ACC112 (cell line): Measurements from ENCODE around the gene GON4L.
"Not testable (repeated sequence)": the region's sequence is repeated elsewhere in the genome, so short reads cannot be mapped to it uniquely, and the experiment has no call there.

ENCODE experiments used
- H2AFZ ChIP-seq: fragments of 200-600 bp; sonication (generic); one replicate; pipeline ENCODE4 v1.6.0; 2017; ENCODE audit warnings: antibody characterized with exemption, low read length; ENCODE audit not compliant: unreplicated experiment
- H3K27ac ChIP-seq: fragments of 200-600 bp; sonication (generic); 2 replicates; pipeline ENCODE4 v1.5.1; 2014; ENCODE audit warnings: low read depth, mild to moderate bottlenecking, antibody characterized with exemption, low read length, moderate library complexity
- H3K27me3 ChIP-seq: fragments of 200-600 bp; sonication (generic); 2 replicates; pipeline ENCODE4 v1.6.1; 2014; ENCODE audit warnings: mild to moderate bottlenecking, antibody characterized with exemption, low read length, moderate library complexity, mixed read lengths; ENCODE audit not compliant: insufficient read depth
- H3K36me3 ChIP-seq: fragments of 200-600 bp; sonication (generic); 2 replicates; pipeline ENCODE4 v1.6.1; 2016; ENCODE audit warnings: mild to moderate bottlenecking, antibody characterized with exemption, low read length, moderate library complexity, mixed read lengths; ENCODE audit not compliant: insufficient read depth
- H3K4me1 ChIP-seq: fragments of 200-600 bp; sonication (generic); one replicate; pipeline ENCODE4 v1.6.1; 2016; ENCODE audit warnings: low read length, mixed read lengths; ENCODE audit not compliant: insufficient read depth, unreplicated experiment, control insufficient read depth
- H3K4me3 ChIP-seq: fragments of 200-600 bp; sonication (generic); 2 replicates; pipeline ENCODE4 v1.5.1; 2014; ENCODE audit warnings: mild to moderate bottlenecking, low read depth, low read length
- H3K79me2 ChIP-seq: fragments of 200-600 bp; sonication (generic); one replicate; pipeline ENCODE4 v1.6.0; 2016; ENCODE audit warnings: low read length; ENCODE audit not compliant: control insufficient read depth, unreplicated experiment, insufficient read depth

Gene GON4L

GRCh38 chr1:155748141-155748540 lies 108.9 kb downstream of the GON4L start:
- not testable (repeated sequence) for H3K4me3 ChIP-seq, H3K27me3 ChIP-seq, H3K79me2 ChIP-seq, H3K36me3 ChIP-seq, H2AFZ ChIP-seq
- H3K27ac ChIP-seq, result peak overlapping the region; percentile 74; the same call in 1 of the 2 replicates
- H3K4me1 ChIP-seq, result peaks cover 15% of the 10 kb centered on the region

GRCh38 chr1:155747586-155747985 lies 109.4 kb downstream of the GON4L start:
- not testable (repeated sequence) for H2AFZ ChIP-seq, H3K4me3 ChIP-seq, H3K36me3 ChIP-seq, H3K27me3 ChIP-seq, H3K27ac ChIP-seq, H3K79me2 ChIP-seq
- H3K4me1 ChIP-seq, result peaks cover 15% of the 10 kb centered on the region

DNA sequence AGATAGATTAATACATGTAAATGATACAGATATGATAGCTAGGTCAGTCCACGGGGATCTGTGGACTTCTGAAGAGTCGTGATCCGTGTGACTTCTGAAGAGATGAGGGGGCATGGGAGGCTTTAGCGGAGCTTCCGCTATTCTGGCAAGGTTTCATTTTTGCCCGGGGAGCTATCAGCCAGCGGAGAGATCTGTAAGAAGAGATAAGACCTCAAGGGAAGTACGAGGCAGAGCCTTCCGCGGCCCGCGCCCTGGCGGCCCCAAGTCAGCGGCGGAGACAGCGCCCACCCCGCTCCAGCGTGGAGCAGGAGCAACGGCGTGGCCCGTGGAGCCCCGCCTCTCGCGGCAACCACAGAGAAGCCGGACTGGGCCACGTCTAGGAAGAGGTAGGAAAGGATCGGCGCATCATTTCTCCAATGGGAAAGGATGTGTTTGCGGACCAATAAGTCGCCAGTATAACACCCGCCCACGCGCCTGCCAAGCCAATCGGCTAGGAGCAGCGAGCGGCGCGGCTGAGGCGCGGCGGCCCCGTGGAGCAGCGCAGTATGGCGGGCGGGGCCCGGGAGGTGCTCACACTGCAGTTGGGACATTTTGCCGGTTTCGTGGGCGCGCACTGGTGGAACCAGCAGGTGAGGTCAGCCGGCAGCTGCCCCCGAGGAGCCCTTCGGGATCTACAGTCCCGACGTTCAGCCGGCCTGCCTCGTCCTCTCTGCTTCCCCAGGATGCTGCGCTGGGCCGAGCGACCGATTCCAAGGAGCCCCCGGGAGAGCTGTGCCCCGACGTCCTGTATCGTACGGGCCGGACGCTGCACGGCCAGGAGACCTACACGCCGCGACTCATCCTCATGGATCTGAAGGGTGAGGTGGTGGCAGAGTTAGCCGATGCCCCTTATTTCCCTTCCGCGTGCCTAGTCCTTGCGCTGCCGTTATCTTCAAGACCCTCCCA lies 111.5 kb downstream of the GON4L start:
- H2AFZ ChIP-seq, result peak overlapping the region; percentile 97

GRCh38 chr1:155744711-155745283 lies 112.2 kb downstream of the GON4L start:
- peak overlapping the region; percentile 66 for H3K27ac ChIP-seq
- peak overlapping the region; percentile 95 for H3K4me3 ChIP-seq
- H2AFZ ChIP-seq, result peak overlapping the region; percentile 97
- H3K27me3 ChIP-seq, result no peaks in the 10 kb centered on the region
- no peaks in the 10 kb centered on the region for H3K79me2 ChIP-seq
- H3K36me3 ChIP-seq, result no peaks in the 10 kb centered on the region
- peaks cover 15% of the 10 kb centered on the region for H3K4me1 ChIP-seq

More for the DNA sequence above, 111.5 kb downstream of the GON4L start:
- H3K79me2 ChIP-seq, H3K36me3 ChIP-seq, H3K27me3 ChIP-seq: not testable (repeated sequence)
- H3K4me1 ChIP-seq, result peaks cover 15% of the 10 kb centered on the region
- peak overlapping the region; percentile 66 for H3K27ac ChIP-seq
- peak overlapping the region; percentile 95 for H3K4me3 ChIP-seq

- Histone ChIP-seq H3K27ac (no peak overlapping the region), H2AFZ (no peak overlapping the region), H3K4me1 (peaks cover 3% of the 10 kb centered on the region), H3K79me2 (no peaks in the 10 kb centered on the region), H3K27me3 (no peaks in the 10 kb centered on the region), H3K4me3 (no peak overlapping the region), H3K36me3 (no peaks in the 10 kb centered on the region)
These were observed 115.1 kb downstream of the GON4L start for GRCh38 chr1:155741908-155742307.

- Histone ChIP-seq H3K36me3 (0 out of 2 replicates have a peak, but pooled peaks cover 8% of the 10 kb centered on the region), H3K27ac (no peak overlapping the region), H3K4me1 (peaks cover 3% of the 10 kb centered on the region), H3K4me3 (no peak overlapping the region), H3K27me3 (no peaks in the 10 kb centered on the region), H2AFZ (no peak overlapping the region), H3K79me2 (no peaks in the 10 kb centered on the region)
These were observed 116.0 kb downstream of the GON4L start for GRCh38 chr1:155740995-155741394.

GRCh38 chr1:155729031-155729898 lies 127.7 kb downstream of the GON4L start:
- Histone ChIP-seq H3K36me3 (peaks cover 6% of the 10 kb centered on the region; the same call in 1 of the 2 replicates), H3K27me3 (no peaks in the 10 kb centered on the region), H2AFZ (no peak overlapping the region), H3K79me2 (no peaks in the 10 kb centered on the region), H3K4me3 (no peak overlapping the region), H3K27ac (no peak overlapping the region), H3K4me1 (no peaks in the 10 kb centered on the region)

DNA sequence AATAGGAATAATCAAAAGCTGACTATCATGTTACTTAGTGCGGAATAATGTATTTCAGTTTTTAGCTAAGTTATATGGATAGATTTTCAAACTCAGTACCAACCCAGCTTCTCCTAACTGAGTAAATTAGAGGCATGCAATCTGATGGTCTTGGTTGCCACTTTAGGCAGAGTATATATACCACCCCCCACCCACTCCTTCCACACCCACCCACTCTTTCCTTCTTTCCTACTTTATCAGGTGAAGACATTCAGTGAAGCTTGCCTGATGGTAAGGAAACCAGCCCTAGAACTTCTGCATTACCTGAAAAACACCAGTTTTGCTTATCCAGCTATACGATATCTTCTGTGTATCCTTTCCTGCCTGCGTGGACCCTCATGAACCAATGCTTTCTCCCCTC lies 131.9 kb downstream of the GON4L start:
- H3K36me3 ChIP-seq, result peaks cover 5% of the 10 kb centered on the region
- H3K4me3 ChIP-seq, result no peak overlapping the region
- no peaks in the 10 kb centered on the region for H3K4me1 ChIP-seq
- no peaks in the 10 kb centered on the region for H3K79me2 ChIP-seq
- H3K27me3 ChIP-seq, result no peaks in the 10 kb centered on the region
- no peak overlapping the region for H2AFZ ChIP-seq
- H3K27ac ChIP-seq, result no peak overlapping the region

- H3K4me3 ChIP-seq, result no peak overlapping the region
- no peaks in the 10 kb centered on the region for H3K4me1 ChIP-seq
- no peak overlapping the region for H3K27ac ChIP-seq
- H3K27me3 ChIP-seq, result no peaks in the 10 kb centered on the region
- no peaks in the 10 kb centered on the region for H3K79me2 ChIP-seq
- peaks cover 14% of the 10 kb centered on the region for H3K36me3 ChIP-seq
- H2AFZ ChIP-seq, result no peak overlapping the region
These were observed 137.3 kb downstream of the GON4L start for GRCh38 chr1:155719703-155720102.

GRCh38 chr1:155718524-155719115 lies 138.4 kb downstream of the GON4L start:
- H3K79me2 ChIP-seq, H3K27me3 ChIP-seq: not testable (repeated sequence)
- H3K36me3 ChIP-seq, result peaks cover 14% of the 10 kb centered on the region

More at GRCh38 chr1:155718524-155719115, 138.4 kb downstream of the GON4L start:
- H3K4me1 ChIP-seq, H2AFZ ChIP-seq, H3K4me3 ChIP-seq, H3K27ac ChIP-seq: not testable (repeated sequence)
